Esophagus muscularis mucosa (tissue), 3 donors: Measurements from ENCODE around the gene PTCD1.

ENCODE experiments used
- POLR2A ChIP-seq: fragments of 450-650 bp; IDR thresholded peaks from one replicate; pipeline ENCODE4 v1.6.1; 2017; ENCODE audit warnings: antibody characterized with exemption, moderate library complexity, mild to moderate bottlenecking, low read depth
- POLR2AphosphoS5 ChIP-seq, 2 donors: sonication (generic); formaldehyde crosslinking; IDR thresholded peaks; one replicate each; pipeline ENCODE4 v1.6.1; 2017; ENCODE audit warnings: antibody characterized with exemption in 2 of 2
- TF ChIP-seq, protein P1 (sequence below), 3 experiments: fragments of 200-600 bp in 2 of 3; fragments of 450-650 bp in 1 of 3; sonication (generic) in 2 of 3; IDR thresholded peaks; one replicate each; pipeline ENCODE4 v1.5.1; 2017 to 2019; ENCODE audit warnings: antibody characterized with exemption in 3 of 3, mild to moderate bottlenecking in 2 of 3, moderate library complexity in 1 of 3

DNA sequence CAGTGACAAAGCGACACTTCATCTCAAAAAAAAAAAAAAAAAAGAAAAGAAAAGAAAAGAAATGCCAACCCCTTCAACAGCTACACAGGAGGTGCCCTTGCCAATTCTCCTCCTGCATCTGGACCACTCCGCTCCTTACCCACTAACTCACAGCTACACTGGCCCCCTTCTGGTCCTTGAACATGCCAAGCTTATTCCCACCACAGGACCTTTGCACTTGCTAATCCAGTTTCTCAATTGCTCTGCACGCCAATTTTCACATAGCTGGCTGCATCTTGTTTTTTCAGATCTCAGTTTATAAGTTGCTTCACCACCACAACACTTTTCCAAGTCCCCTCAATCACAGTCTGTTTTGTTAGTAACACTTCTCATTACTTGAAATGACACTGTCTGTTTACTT is 35.7 kb downstream of the PTCD1 start:
- no peak for TF ChIP-seq POLR2AphosphoS5 (IDR thresholded peaks at IDR 0.05)
- TF ChIP-seq, protein P1, sequence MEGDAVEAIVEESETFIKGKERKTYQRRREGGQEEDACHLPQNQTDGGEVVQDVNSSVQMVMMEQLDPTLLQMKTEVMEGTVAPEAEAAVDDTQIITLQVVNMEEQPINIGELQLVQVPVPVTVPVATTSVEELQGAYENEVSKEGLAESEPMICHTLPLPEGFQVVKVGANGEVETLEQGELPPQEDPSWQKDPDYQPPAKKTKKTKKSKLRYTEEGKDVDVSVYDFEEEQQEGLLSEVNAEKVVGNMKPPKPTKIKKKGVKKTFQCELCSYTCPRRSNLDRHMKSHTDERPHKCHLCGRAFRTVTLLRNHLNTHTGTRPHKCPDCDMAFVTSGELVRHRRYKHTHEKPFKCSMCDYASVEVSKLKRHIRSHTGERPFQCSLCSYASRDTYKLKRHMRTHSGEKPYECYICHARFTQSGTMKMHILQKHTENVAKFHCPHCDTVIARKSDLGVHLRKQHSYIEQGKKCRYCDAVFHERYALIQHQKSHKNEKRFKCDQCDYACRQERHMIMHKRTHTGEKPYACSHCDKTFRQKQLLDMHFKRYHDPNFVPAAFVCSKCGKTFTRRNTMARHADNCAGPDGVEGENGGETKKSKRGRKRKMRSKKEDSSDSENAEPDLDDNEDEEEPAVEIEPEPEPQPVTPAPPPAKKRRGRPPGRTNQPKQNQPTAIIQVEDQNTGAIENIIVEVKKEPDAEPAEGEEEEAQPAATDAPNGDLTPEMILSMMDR (IDR thresholded peaks at IDR 0.05), result no peak
- no peak for TF ChIP-seq POLR2A
